ENCODE results near the gene SGF29.

Gene SGF29

DNA sequence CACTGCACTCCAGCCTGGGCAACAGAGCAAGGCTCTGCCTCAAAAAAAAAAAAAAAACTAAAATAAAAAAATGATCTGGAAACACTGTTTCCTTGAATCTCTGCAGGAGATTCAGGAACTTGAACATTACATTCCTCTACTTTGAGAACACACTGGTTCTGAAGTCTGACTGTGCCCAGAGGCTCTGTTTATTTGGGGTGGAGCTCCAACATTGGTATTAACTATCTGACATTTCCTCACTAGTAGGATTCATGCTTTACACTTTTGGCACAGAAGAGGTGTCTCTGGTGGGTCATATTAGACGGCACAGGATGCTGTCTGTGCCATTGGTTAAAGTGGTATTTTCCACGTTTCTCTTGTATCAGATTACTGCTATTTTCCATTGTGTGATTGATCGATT, 32.7 kb downstream of the SGF29 start:
- Histone ChIP-seq H3K27ac (replicated peaks) (no peak overlapping the region), H3K27me3 (ENCODE audit: insufficient read depth, poor library complexity, severe bottlenecking) (no peaks in the 10 kb centered on the region), H3K4me3 (replicated peaks; ENCODE audit: insufficient read depth, low read length) (no peak overlapping the region)
- TF ChIP-seq GABPA (IDR thresholded peaks at IDR 0.05; ENCODE audit: low read depth) = no peak
- no peak for DNase-seq (ENCODE audit: low read depth in 1 of 2, low spot score in 1 of 2)

DNA sequence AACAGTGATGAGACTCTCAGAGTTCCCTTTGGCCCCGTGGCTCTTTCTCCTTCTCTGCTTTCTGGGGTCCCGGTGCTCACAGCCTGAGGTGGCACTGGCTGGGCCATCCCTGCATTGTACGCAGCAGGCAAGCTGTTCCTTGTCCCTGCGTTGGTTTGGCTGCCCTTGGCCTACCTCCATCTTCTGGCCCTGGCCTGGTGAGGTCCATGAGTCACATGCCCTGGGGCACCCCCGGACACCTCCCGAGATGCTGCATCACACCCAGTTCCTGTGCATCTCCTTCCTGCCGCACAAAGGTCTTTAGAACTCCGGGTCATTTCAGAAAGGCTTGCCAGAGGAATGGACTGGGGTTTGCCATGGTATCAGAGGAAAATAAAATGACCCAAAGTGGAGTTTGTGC, 33.7 kb downstream of the SGF29 start:
- TF ChIP-seq POLR2AphosphoS5 (IDR thresholded peaks at IDR 0.05; ENCODE audit: low read depth) = no peak
- no peak for DNase-seq (ENCODE audit: low read depth in 1 of 2, low spot score in 1 of 2)
- H3K4me3 ChIP-seq (replicated peaks; ENCODE audit: insufficient read depth, low read length) = no peak overlapping the region
- H3K27ac ChIP-seq (replicated peaks) = no peak overlapping the region
- H3K27me3 ChIP-seq (ENCODE audit: insufficient read depth, poor library complexity, severe bottlenecking) = no peaks in the 10 kb centered on the region

DNA sequence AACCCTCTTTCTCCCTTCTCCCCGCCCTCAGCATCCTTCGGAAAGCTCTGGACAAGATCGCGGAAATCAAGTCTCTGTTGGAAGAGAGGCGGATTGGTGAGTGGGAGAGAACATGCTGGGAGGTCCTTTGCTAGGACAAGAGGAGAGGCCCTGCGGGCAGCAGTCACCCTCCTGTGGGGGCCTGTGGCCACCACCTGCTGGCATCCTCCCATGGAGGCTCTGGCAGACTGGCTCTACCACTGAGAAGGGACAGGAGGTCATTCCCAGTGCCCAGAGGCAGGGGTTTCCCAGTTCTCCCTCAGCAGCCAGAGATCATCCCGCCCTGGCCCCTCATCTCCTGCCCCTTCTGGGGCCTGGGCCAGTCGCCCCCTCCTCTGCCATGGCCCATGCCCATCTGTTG, 35.3 kb downstream of the SGF29 start:
- Histone ChIP-seq H3K4me3 (replicated peaks; ENCODE audit: insufficient read depth, low read length) (no peak overlapping the region), H3K27me3 (ENCODE audit: insufficient read depth, poor library complexity, severe bottlenecking) (no peaks in the 10 kb centered on the region), H3K27ac (replicated peaks) (no peak overlapping the region)
- DNase-seq (ENCODE audit: low read depth in 1 of 2, low spot score in 1 of 2) = no peak
- no peak for TF ChIP-seq GABPA (IDR thresholded peaks at IDR 0.05; ENCODE audit: low read depth)
- TF ChIP-seq SPI1 (IDR thresholded peaks at IDR 0.05; ENCODE audit: borderline replicate concordance, low read depth) = no peak
- TF ChIP-seq, protein P1, sequence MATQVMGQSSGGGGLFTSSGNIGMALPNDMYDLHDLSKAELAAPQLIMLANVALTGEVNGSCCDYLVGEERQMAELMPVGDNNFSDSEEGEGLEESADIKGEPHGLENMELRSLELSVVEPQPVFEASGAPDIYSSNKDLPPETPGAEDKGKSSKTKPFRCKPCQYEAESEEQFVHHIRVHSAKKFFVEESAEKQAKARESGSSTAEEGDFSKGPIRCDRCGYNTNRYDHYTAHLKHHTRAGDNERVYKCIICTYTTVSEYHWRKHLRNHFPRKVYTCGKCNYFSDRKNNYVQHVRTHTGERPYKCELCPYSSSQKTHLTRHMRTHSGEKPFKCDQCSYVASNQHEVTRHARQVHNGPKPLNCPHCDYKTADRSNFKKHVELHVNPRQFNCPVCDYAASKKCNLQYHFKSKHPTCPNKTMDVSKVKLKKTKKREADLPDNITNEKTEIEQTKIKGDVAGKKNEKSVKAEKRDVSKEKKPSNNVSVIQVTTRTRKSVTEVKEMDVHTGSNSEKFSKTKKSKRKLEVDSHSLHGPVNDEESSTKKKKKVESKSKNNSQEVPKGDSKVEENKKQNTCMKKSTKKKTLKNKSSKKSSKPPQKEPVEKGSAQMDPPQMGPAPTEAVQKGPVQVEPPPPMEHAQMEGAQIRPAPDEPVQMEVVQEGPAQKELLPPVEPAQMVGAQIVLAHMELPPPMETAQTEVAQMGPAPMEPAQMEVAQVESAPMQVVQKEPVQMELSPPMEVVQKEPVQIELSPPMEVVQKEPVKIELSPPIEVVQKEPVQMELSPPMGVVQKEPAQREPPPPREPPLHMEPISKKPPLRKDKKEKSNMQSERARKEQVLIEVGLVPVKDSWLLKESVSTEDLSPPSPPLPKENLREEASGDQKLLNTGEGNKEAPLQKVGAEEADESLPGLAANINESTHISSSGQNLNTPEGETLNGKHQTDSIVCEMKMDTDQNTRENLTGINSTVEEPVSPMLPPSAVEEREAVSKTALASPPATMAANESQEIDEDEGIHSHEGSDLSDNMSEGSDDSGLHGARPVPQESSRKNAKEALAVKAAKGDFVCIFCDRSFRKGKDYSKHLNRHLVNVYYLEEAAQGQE (IDR thresholded peaks at IDR 0.05; ENCODE audit: insufficient replicate concordance, low read depth) = no peak
- TF ChIP-seq POLR2AphosphoS5 (IDR thresholded peaks at IDR 0.05; ENCODE audit: low read depth) = no peak
- TF ChIP-seq, protein P2, sequence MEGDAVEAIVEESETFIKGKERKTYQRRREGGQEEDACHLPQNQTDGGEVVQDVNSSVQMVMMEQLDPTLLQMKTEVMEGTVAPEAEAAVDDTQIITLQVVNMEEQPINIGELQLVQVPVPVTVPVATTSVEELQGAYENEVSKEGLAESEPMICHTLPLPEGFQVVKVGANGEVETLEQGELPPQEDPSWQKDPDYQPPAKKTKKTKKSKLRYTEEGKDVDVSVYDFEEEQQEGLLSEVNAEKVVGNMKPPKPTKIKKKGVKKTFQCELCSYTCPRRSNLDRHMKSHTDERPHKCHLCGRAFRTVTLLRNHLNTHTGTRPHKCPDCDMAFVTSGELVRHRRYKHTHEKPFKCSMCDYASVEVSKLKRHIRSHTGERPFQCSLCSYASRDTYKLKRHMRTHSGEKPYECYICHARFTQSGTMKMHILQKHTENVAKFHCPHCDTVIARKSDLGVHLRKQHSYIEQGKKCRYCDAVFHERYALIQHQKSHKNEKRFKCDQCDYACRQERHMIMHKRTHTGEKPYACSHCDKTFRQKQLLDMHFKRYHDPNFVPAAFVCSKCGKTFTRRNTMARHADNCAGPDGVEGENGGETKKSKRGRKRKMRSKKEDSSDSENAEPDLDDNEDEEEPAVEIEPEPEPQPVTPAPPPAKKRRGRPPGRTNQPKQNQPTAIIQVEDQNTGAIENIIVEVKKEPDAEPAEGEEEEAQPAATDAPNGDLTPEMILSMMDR (IDR thresholded peaks at IDR 0.05; ENCODE audit: insufficient read depth, low read length) = no peak

DNA sequence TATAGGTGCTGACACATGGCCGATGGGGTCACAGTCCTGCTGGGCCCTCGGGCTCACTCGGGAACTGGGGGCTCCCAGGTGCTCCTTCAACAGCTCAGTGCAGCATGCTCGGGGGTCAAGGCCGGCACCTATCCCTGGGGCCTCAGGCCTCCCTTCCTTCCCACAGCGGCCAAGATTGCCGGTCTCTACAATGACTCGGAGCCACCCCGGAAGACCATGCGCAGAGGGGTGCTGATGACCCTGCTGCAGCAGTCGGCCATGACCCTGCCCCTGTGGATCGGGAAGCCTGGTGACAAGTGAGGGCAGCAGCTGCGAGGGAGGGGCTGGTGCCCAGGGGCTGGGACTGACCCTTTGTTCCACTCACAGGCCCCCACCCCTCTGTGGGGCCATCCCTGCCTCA, 36.2 kb downstream of the SGF29 start:
- no peaks in the 10 kb centered on the region for H3K27me3 ChIP-seq (ENCODE audit: insufficient read depth, poor library complexity, severe bottlenecking)
- TF ChIP-seq GABPA (IDR thresholded peaks at IDR 0.05; ENCODE audit: low read depth) = no peak
- TF ChIP-seq, protein P1 (IDR thresholded peaks at IDR 0.05; ENCODE audit: insufficient replicate concordance, low read depth) = no peak
- TF ChIP-seq, protein P2 (IDR thresholded peaks at IDR 0.05; ENCODE audit: insufficient read depth, low read length) = no peak
- TF ChIP-seq SPI1 (IDR thresholded peaks at IDR 0.05; ENCODE audit: borderline replicate concordance, low read depth) = no peak
- TF ChIP-seq POLR2AphosphoS5 (IDR thresholded peaks at IDR 0.05; ENCODE audit: low read depth) = no peak
- DNase-seq (ENCODE audit: low read depth in 1 of 2, low spot score in 1 of 2) = no peak

More for the DNA sequence above, 36.2 kb downstream of the SGF29 start:
- Histone ChIP-seq H3K4me3 (replicated peaks; ENCODE audit: insufficient read depth, low read length) (no peak overlapping the region), H3K27ac (replicated peaks) (no peak overlapping the region)

Data from HL-60 (cell line).